HEK293 (cell line): Measurements from ENCODE around the gene MAGEA12.
"Not testable (repeated sequence)": the region's sequence is repeated elsewhere in the genome, so short reads cannot be mapped to it uniquely, and the experiment has no call there.

Experiments
- CTCF ChIA-PET: fragments of 350-600 bp; formaldehyde crosslinking; extraction: SDS; loops from one replicate; lab custom pipeline; 2021; ENCODE audit warnings: antibody characterized with exemption; lab: Yijun Ruan, JAX
- POLR2A ChIA-PET: fragments of 300-600 bp; formaldehyde crosslinking; extraction: SDS; loops from one replicate; lab custom pipeline; 2020; ENCODE audit warnings: antibody characterized with exemption, inconsistent platforms; lab: Yijun Ruan, JAX
- H3K27ac ChIP-seq: fragments of 200-500 bp; sonication (Bioruptor generic); 2 replicates; pipeline ENCODE4 v1.5.1; 2014; ENCODE audit warnings: low read depth, low read length, control low read depth, inconsistent platforms; ENCODE audit errors: extremely low read depth
- H3K36me3 ChIP-seq, 2 experiments: fragments of 200-500 bp in 1 of 2; sonication (Bioruptor generic) in 1 of 2; 1 replicate in 1 of 2; 2 replicates in 1 of 2; pipeline ENCODE4 v1.5.1; 2014 to 2017; ENCODE audit warnings: inconsistent platforms in 2 of 2, low read length in 2 of 2; ENCODE audit not compliant: control insufficient read depth in 2 of 2, insufficient read depth in 1 of 2
- H3K4me1 ChIP-seq: fragments of 200-500 bp; sonication (Bioruptor generic); 2 replicates; pipeline ENCODE4 v1.5.1; 2014; ENCODE audit warnings: mild to moderate bottlenecking, low read length, inconsistent platforms; ENCODE audit not compliant: control insufficient read depth, insufficient read depth
- H3K4me3 ChIP-seq: 2 replicates; pipeline ENCODE4 v1.5.1; 2011; ENCODE audit warnings: low read depth, mild to moderate bottlenecking, control low read depth, low read length, moderate library complexity
- H3K9me3 ChIP-seq: fragments of 200-500 bp; sonication (Bioruptor generic); 2 replicates; pipeline ENCODE4 v1.5.1; 2014; ENCODE audit warnings: low read depth, low read length, inconsistent platforms; ENCODE audit not compliant: control insufficient read depth, insufficient read depth
- HIC1 ChIP-seq: fragments of 450-650 bp; formaldehyde crosslinking; IDR thresholded peaks from 2 replicates; pipeline ENCODE4 v1.5.1; 2016; ENCODE audit warnings: missing biosample characterization, missing genetic modification characterization
- ZBTB44 ChIP-seq: fragments of 450-650 bp; IDR thresholded peaks from 2 replicates; pipeline ENCODE4 v1.5.1; 2018; ENCODE audit warnings: missing biosample characterization, mild to moderate bottlenecking, missing genetic modification characterization
- ZFHX2 ChIP-seq: fragments of 450-650 bp; formaldehyde crosslinking; conservative IDR thresholded peaks from 2 replicates; pipeline ENCODE4 v1.5.1; 2016; ENCODE audit warnings: missing biosample characterization, missing genetic modification characterization
- ZNF18 ChIP-seq: fragments of 450-650 bp; formaldehyde crosslinking; IDR thresholded peaks from 2 replicates; pipeline ENCODE4 v1.5.1; 2016; ENCODE audit warnings: missing biosample characterization, missing genetic modification characterization
- ZNF23 ChIP-seq: fragments of 450-650 bp; formaldehyde crosslinking; IDR thresholded peaks from 2 replicates; pipeline ENCODE4 v1.5.1; 2016; ENCODE audit warnings: missing biosample characterization, missing genetic modification characterization, borderline replicate concordance
- ZNF311 ChIP-seq: fragments of 450-650 bp; formaldehyde crosslinking; IDR thresholded peaks from 2 replicates; pipeline ENCODE4 v1.5.1; 2017; ENCODE audit warnings: missing biosample characterization, missing genetic modification characterization, borderline replicate concordance
- ZNF521 ChIP-seq: fragments of 450-650 bp; formaldehyde crosslinking; IDR thresholded peaks from 2 replicates; pipeline ENCODE4 v1.5.1; 2017; ENCODE audit warnings: missing biosample characterization, mild to moderate bottlenecking, missing genetic modification characterization
- ZNF560 ChIP-seq: fragments of 450-650 bp; formaldehyde crosslinking; IDR thresholded peaks from 2 replicates; pipeline ENCODE4 v1.5.1; 2017; ENCODE audit warnings: missing biosample characterization, missing genetic modification characterization, borderline replicate concordance
- ZNF571 ChIP-seq: fragments of 450-650 bp; formaldehyde crosslinking; IDR thresholded peaks from 2 replicates; pipeline ENCODE4 v1.5.0; 2017; ENCODE audit warnings: missing biosample characterization, missing genetic modification characterization
- ZNF660 ChIP-seq: fragments of 450-650 bp; IDR thresholded peaks from 2 replicates; pipeline ENCODE4 v1.5.1; 2018; ENCODE audit warnings: missing biosample characterization, mild to moderate bottlenecking, missing genetic modification characterization
- ZNF704 ChIP-seq: fragments of 450-650 bp; formaldehyde crosslinking; IDR thresholded peaks from 2 replicates; pipeline ENCODE4 v1.5.1; 2016; ENCODE audit warnings: missing biosample characterization, missing genetic modification characterization

The MAGEA12 gene

GRCh38 chrX:152713195-152713594 lies 20.4 kb upstream of the MAGEA12 start:
- H3K4me3 ChIP-seq, H3K4me1 ChIP-seq, H3K9me3 ChIP-seq, H3K36me3 ChIP-seq, CTCF ChIA-PET, H3K27ac ChIP-seq, POLR2A ChIA-PET: not testable (repeated sequence)

- H3K4me1 ChIP-seq, H3K4me3 ChIP-seq, H3K27ac ChIP-seq, H3K36me3 ChIP-seq, H3K9me3 ChIP-seq, POLR2A ChIA-PET, CTCF ChIA-PET: not testable (repeated sequence)
These were observed 19.5 kb upstream of the MAGEA12 start, which contains the start of gene MAGEA2B for GRCh38 chrX:152713815-152714787. MAGEA2B (plus strand) TSS chrX:152714628; CDS start chrX:152717107, 2,479 bp downstream.

- TF ChIP-seq ZNF23 (tag by site-specific recombination) = no peak
- CTCF ChIA-PET = no interaction called here
- POLR2A ChIA-PET = no interaction called here
These were observed 8.1 kb upstream of the MAGEA12 start for GRCh38 chrX:152725409-152725808.

GRCh38 chrX:152734143-152734858 lies 744 bp downstream of the MAGEA12 start:
- H3K9me3 ChIP-seq, H3K4me1 ChIP-seq, POLR2A ChIA-PET, H3K4me3 ChIP-seq, H3K36me3 ChIP-seq, CTCF ChIA-PET, H3K27ac ChIP-seq: not testable (repeated sequence)

More at GRCh38 chrX:152725409-152725808, 8.1 kb upstream of the MAGEA12 start:
- no peak overlapping the region for H3K4me3 ChIP-seq
- H3K36me3 ChIP-seq = no peaks in the 10 kb centered on the region
- no peak overlapping the region for H3K27ac ChIP-seq
- H3K4me1 ChIP-seq = no peaks in the 10 kb centered on the region
- H3K9me3 ChIP-seq = no peaks in the 10 kb centered on the region

GRCh38 chrX:152735101-152735500 lies 1.5 kb downstream of the MAGEA12 start:
- POLR2A ChIA-PET = no interaction called here
- no peak overlapping the region for H3K4me3 ChIP-seq
- H3K27ac ChIP-seq = no peak overlapping the region
- H3K9me3 ChIP-seq = no peaks in the 10 kb centered on the region
- H3K4me1 ChIP-seq = no peaks in the 10 kb centered on the region
- H3K36me3 ChIP-seq = no peaks in the 10 kb centered on the region
- CTCF ChIA-PET = no interaction called here
- TF ChIP-seq ZNF571 (no peak), ZBTB44 (tag by site-specific recombination) (no peak), ZNF560 (no peak), HIC1 (tag by site-specific recombination) (no peak), ZNF311 (tag by site-specific recombination) (no peak), ZNF521 (tag by site-specific recombination) (no peak), ZNF18 (tag by site-specific recombination) (no peak), ZFHX2 (tag by site-specific recombination) (no peak), ZNF704 (tag by site-specific recombination) (no peak), ZNF660 (tag by site-specific recombination) (no peak)
